HepG2 (cell line): ENCODE results near the gene BLCAP. TPM values are rescaled to one million over a fixed set of nuclear protein-coding genes. Genes with fewer than 3 reads are reported as not detected.

ENCODE experiments used
- ATAC-seq: fragments of 200-7000 bp; cut with Tn5 transposase; 3 replicates; pipeline ENCODE4 v1.9.1; 2020; ENCODE audit warnings: mild to moderate bottlenecking, moderate library complexity
- BruUV-seq: library from RNA; stranded (reverse); fragments of 400-500 nt; replicated peaks from 2 replicates; lab custom pipeline; 2021; lab: Mats Ljungman, UMichigan
- CTCF ChIA-PET: fragments of 300-600 bp; formaldehyde crosslinking; extraction: SDS; loops from one replicate; lab custom pipeline; 2021; ENCODE audit warnings: low total read pairs, inconsistent platforms, low intra/inter-chr PET ratio; lab: Yijun Ruan, JAX
- POLR2A ChIA-PET: fragments of 350-600 bp; sonication (Branson Sonifier 250); formaldehyde crosslinking; loops from one replicate; lab custom pipeline; 2020; ENCODE audit warnings: antibody characterized with exemption, inconsistent platforms; lab: Yijun Ruan, JAX
- DNase-seq: peaks from one replicate; pipeline ENCODE4 v3.0.0-alpha.2; 2015; ENCODE audit warnings: low spot score
- FAIRE-seq: peaks from 3 replicates; lab custom pipeline; 2011; peaks lifted over from hg19 to GRCh38; lab: Jason Lieb, UNC
- H2AFZ ChIP-seq: one replicate; pipeline ENCODE4 v1.6.1; 2011; ENCODE audit warnings: low read length, inconsistent platforms
- H3K27ac ChIP-seq: fragments of 300-600 bp; 3 replicates; pipeline ENCODE4 v1.8.0; 2011; ENCODE audit warnings: mixed run types, mild to moderate bottlenecking, mixed read lengths, low read length, inconsistent platforms; ENCODE audit not compliant: insufficient read depth; ENCODE audit errors: extremely low read length
- H3K27me3 ChIP-seq, 2 experiments: fragments of 200-600 bp in 1 of 2; 2 replicates in 1 of 2; 3 replicates in 1 of 2; pipeline versions ENCODE4 v1.6.0 to v1.8.0; 2011; ENCODE audit warnings: low read length in 2 of 2, mild to moderate bottlenecking in 2 of 2, moderate library complexity in 2 of 2, inconsistent platforms in 1 of 2; ENCODE audit not compliant: insufficient read depth in 2 of 2, control insufficient read depth in 1 of 2
- H3K36me3 ChIP-seq, 2 experiments: fragments of 200-600 bp in 1 of 2; replicated peaks in 1 of 2; 2 replicates in 1 of 2; 3 replicates in 1 of 2; pipeline versions ENCODE4 v1.5.1 to v1.8.0; 2011; ENCODE audit warnings: low read length in 2 of 2, inconsistent platforms in 1 of 2; ENCODE audit not compliant: insufficient read depth in 2 of 2, control insufficient read depth in 1 of 2
- H3K4me1 ChIP-seq: 2 replicates; pipeline ENCODE4 v1.5.1; 2012; ENCODE audit warnings: low read length, inconsistent platforms; ENCODE audit not compliant: insufficient read depth
- H3K4me2 ChIP-seq: 2 replicates; pipeline ENCODE4 v1.6.0; 2011; ENCODE audit warnings: low read depth, low read length, inconsistent platforms
- H3K4me3 ChIP-seq, 3 experiments: fragments of 200-600 bp in 1 of 3; sonication (generic), shearing (Covaris generic) in 1 of 3; replicated peaks in 1 of 3; 2 replicates each; pipeline ENCODE4 v1.5.1; 2011 to 2016; ENCODE audit warnings: low read length in 3 of 3, inconsistent platforms in 2 of 3, low read depth in 2 of 3, mild to moderate bottlenecking in 2 of 3, control low read depth in 1 of 3, mixed read lengths in 1 of 3; ENCODE audit not compliant: insufficient read depth in 1 of 3
- H3K79me2 ChIP-seq: one replicate; pipeline ENCODE4 v1.6.1; 2011; ENCODE audit warnings: low read length, inconsistent platforms; ENCODE audit not compliant: insufficient read depth
- H3K9ac ChIP-seq: 2 replicates; pipeline ENCODE4 v1.6.0; 2011; ENCODE audit warnings: mild to moderate bottlenecking, low read depth, low read length, inconsistent platforms; ENCODE audit not compliant: insufficient read depth
- H3K9me3 ChIP-seq: 2 replicates; pipeline ENCODE4 v1.5.1; 2012; ENCODE audit warnings: mild to moderate bottlenecking, low read length
- H4K20me1 ChIP-seq: 2 replicates; pipeline ENCODE4 v1.6.0; 2011; ENCODE audit warnings: inconsistent platforms, mild to moderate bottlenecking, low read length, moderate library complexity; ENCODE audit not compliant: insufficient read depth
- IKZF4 ChIP-seq: sonication (generic); formaldehyde crosslinking; IDR thresholded peaks from 2 replicates; pipeline ENCODE4 v1.5.1; 2020; ENCODE audit warnings: borderline replicate concordance, mild to moderate bottlenecking, low read depth, missing genetic modification reagents; ENCODE audit errors: not compliant biosample characterization
- NKX3-1 ChIP-seq: sonication (generic); formaldehyde crosslinking; IDR thresholded peaks from 2 replicates; pipeline ENCODE4 v1.5.0; 2020; ENCODE audit warnings: missing genetic modification reagents
- RFX3 ChIP-seq: IDR thresholded peaks from 2 replicates; pipeline ENCODE4 v1.6.1; 2016; ENCODE audit warnings: missing biosample characterization, missing genetic modification reagents
- RORA ChIP-seq: sonication (generic); formaldehyde crosslinking; IDR thresholded peaks from 2 replicates; pipeline ENCODE4 v1.5.0; 2020; ENCODE audit warnings: mild to moderate bottlenecking, missing genetic modification reagents, moderate library complexity
- SNAI1 ChIP-seq: sonication (generic); formaldehyde crosslinking; IDR thresholded peaks from 2 replicates; pipeline ENCODE4 v1.5.0; 2020; ENCODE audit warnings: mild to moderate bottlenecking, missing genetic modification reagents, borderline replicate concordance
- XBP1 ChIP-seq: sonication (generic); formaldehyde crosslinking; IDR thresholded peaks from 2 replicates; pipeline ENCODE4 v1.5.0; 2020; ENCODE audit warnings: missing genetic modification reagents
- ZNF180 ChIP-seq: sonication (generic); formaldehyde crosslinking; IDR thresholded peaks from 2 replicates; pipeline ENCODE4 v1.4.0; 2020; ENCODE audit warnings: low read depth, missing genetic modification reagents, borderline replicate concordance
- ZNF205 ChIP-seq: IDR thresholded peaks from 2 replicates; pipeline ENCODE4 v1.6.1; 2018; ENCODE audit warnings: missing biosample characterization, missing genetic modification reagents
- ZNF256 ChIP-seq: sonication (generic); formaldehyde crosslinking; conservative IDR thresholded peaks from 2 replicates; pipeline ENCODE4 v1.4.0; 2020; ENCODE audit warnings: missing genetic modification reagents
- ZNF777 ChIP-seq: sonication (generic); formaldehyde crosslinking; IDR thresholded peaks from 2 replicates; pipeline ENCODE4 v1.4.0; 2020; ENCODE audit warnings: missing genetic modification reagents
- ZNF780A ChIP-seq: sonication (generic); formaldehyde crosslinking; IDR thresholded peaks from 2 replicates; pipeline ENCODE4 v1.8.0; 2022; ENCODE audit warnings: mild to moderate bottlenecking, missing genetic modification reagents, moderate library complexity
- WGBS: methylation state at CpG from one replicate; pipeline ENCODE4 v1.1.6; 2017; ENCODE audit warnings: low lambda C conversion rate; 5-methylcytosine and 5-hydroxymethylcytosine counted together
- in situ Hi-C: cut with HindIII; loops from 2 replicates; pipeline ENCODE4 v1.10.0; 2017; ENCODE audit warnings: low pct_unique_long_range_greater_than_20kb; ENCODE audit not compliant: extremely low pct_ligation_motif_present
- intact Hi-C: fragments of 100-400 bp; cut with micrococcal nuclease; formaldehyde crosslinking; loops from one replicate; pipeline ENCODE4 v1.10.0; 2022; ENCODE audit not compliant: unreplicated experiment
- polyA plus RNA-seq, 8 experiments: library from polyadenylated mRNA; depleted of rRNA in 3 of 8; stranded (reverse) in 7 of 8; unstranded in 1 of 8; fragments of >200 nt; fragmentation: Illumina TruSeq in 4 of 8; extraction: Trizol in 4 of 8; gene quantifications; 2 replicates each; pipeline versions ENCODE4 v1.2.1 to v1.2.3, GENCODE V29; 2011 to 2016; ENCODE audit warnings: low read depth in 4 of 8, missing spikeins in 1 of 8, mixed read lengths in 1 of 8; ENCODE audit not compliant: insufficient read depth in 1 of 8
- total RNA-seq, 5 experiments: library from RNA; depleted of rRNA; stranded (reverse); fragments of >200 nt; fragmentation: Illumina TruSeq; extraction: Trizol; gene quantifications; 2 replicates each; pipeline ENCODE4 v1.2.3, GENCODE V29; 2016; ENCODE audit warnings: low read depth in 1 of 5
- TF ChIP-seq, protein P1 (sequence below): IDR thresholded peaks from 2 replicates; pipeline ENCODE4 v1.6.1; 2016
- TF ChIP-seq, protein P2 (sequence below): conservative IDR thresholded peaks from 2 replicates; pipeline ENCODE4 v1.6.1; 2018; ENCODE audit warnings: missing genetic modification reagents

The BLCAP gene
- total and polyA plus RNA-seq, 2 of the 13 experiments (the other 11 are each of a cell fraction or from before 2014, with no cell fraction given): 52.4 to 86.8 TPM

GRCh38 chr20:37479266-37479665, 48.4 kb downstream of the BLCAP start:
- intact Hi-C loops (no loop called here), in situ Hi-C loops (no loop called here)
- Histone ChIP-seq H3K79me2 (no peaks in the 10 kb centered on the region), H3K4me1 (no peaks in the 10 kb centered on the region), H3K4me2 (no peak overlapping the region), H3K36me3 (no peaks in the 10 kb centered on the region), H4K20me1 (no peaks in the 10 kb centered on the region), H2AFZ (no peak overlapping the region), H3K9ac (no peak overlapping the region), H3K9me3 (no peaks in the 10 kb centered on the region), H3K27ac (no peak overlapping the region), H3K4me3 (no peak overlapping the region)
- POLR2A ChIA-PET: no interaction called here
- CTCF ChIA-PET: no interaction called here
- FAIRE-seq: no peak
- 42% methylated on average over 6 of the region's 6 CpGs for WGBS
- no TSS peak for BruUV-seq
- no peak for DNase-seq
- TF ChIP-seq IKZF4 (CRISPR knock-in tag) (no peak), ZNF205 (CRISPR knock-in tag) (no peak), NKX3-1 (CRISPR knock-in tag) (no peak), ZNF180 (CRISPR knock-in tag) (no peak), ZNF777 (CRISPR knock-in tag) (no peak), ZNF780A (CRISPR knock-in tag) (no peak), RFX3 (CRISPR knock-in tag) (no peak), SNAI1 (CRISPR knock-in tag) (no peak), ZNF256 (CRISPR knock-in tag) (no peak), XBP1 (CRISPR knock-in tag) (no peak), RORA (CRISPR knock-in tag) (no peak)
- TF ChIP-seq, protein P1, sequence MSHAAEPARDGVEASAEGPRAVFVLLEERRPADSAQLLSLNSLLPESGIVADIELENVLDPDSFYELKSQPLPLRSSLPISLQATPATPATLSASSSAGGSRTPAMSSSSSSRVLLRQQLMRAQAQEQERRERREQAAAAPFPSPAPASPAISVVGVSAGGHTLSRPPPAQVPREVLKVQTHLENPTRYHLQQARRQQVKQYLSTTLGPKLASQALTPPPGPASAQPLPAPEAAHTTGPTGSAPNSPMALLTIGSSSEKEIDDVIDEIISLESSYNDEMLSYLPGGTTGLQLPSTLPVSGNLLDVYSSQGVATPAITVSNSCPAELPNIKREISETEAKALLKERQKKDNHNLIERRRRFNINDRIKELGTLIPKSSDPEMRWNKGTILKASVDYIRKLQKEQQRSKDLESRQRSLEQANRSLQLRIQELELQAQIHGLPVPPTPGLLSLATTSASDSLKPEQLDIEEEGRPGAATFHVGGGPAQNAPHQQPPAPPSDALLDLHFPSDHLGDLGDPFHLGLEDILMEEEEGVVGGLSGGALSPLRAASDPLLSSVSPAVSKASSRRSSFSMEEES: no peak
- TF ChIP-seq, protein P2, sequence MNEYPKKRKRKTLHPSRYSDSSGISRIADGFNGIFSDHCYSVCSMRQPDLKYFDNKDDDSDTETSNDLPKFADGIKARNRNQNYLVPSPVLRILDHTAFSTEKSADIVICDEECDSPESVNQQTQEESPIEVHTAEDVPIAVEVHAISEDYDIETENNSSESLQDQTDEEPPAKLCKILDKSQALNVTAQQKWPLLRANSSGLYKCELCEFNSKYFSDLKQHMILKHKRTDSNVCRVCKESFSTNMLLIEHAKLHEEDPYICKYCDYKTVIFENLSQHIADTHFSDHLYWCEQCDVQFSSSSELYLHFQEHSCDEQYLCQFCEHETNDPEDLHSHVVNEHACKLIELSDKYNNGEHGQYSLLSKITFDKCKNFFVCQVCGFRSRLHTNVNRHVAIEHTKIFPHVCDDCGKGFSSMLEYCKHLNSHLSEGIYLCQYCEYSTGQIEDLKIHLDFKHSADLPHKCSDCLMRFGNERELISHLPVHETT (CRISPR knock-in tag): no peak
- TF ChIP-seq, all 625 proteins: peak for 0
- H3K27me3 ChIP-seq: peaks cover 2 to 34% of the 10 kb centered on the region in 2 experiments; a peak in 4 of 5 replicates
- no peak; the same call in 2 of the 3 replicates for ATAC-seq
